HG02759 (cell line): ENCODE results near the gene HMOX1.
"Not testable (repeated sequence)": the region's sequence is repeated elsewhere in the genome, so short reads cannot be mapped to it uniquely, and the experiment has no call there.

Experiments used
- ATAC-seq: cut with Tn5 transposase; IDR thresholded peaks from one replicate; pipeline ENCODE4 v1.9.1; 2021; ENCODE audit warnings: mild to moderate bottlenecking, moderate library complexity; ENCODE audit not compliant: unreplicated experiment

The HMOX1 gene

GRCh38 chr22:35430897-35431322 is 50.0 kb downstream of the HMOX1 start:
- ATAC-seq = no peak

DNA sequence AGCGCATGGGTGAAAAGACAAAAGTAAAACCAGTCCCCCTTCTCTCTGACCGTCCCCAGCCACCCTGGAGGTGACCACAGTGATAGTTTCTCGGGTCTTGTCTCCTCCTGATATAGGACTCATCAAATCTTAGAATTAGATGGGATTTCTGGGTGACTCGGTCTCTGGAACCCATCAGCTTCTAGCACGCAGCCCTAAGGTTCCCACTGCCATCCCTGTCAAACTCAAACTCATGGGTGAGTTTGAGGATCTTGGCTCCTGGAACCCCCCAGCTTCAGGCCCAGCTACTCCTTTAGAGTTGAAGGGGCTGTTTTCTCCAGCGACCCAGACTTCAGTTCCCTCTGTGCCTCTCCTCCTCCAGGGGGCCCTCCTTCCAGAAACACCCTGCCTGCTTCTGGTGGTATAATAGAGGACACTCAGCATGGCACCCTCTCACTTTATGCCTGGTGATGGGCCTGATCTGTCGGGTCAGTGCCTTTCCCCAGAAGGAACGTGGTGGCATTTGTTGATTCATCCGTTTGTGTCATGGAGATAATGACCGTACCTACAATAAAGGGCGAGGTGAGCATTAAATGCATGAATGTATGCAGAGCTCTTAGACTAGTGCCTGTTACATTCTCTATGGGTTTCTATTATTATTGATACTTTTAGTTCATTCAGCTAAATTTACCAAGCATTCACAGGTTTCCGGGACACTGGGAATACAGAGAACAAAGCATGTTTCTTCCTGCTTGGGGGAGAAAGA is 50.8 kb downstream of the HMOX1 start:
- no peak for ATAC-seq

GRCh38 chr22:35432228-35432905 is 51.5 kb downstream of the HMOX1 start:
- no peak for ATAC-seq

- no peak for ATAC-seq
Observed at GRCh38 chr22:35434061-35434710, 53.3 kb downstream of the HMOX1 start.

GRCh38 chr22:35435201-35435740 is 54.4 kb downstream of the HMOX1 start:
- ATAC-seq = no peak

DNA sequence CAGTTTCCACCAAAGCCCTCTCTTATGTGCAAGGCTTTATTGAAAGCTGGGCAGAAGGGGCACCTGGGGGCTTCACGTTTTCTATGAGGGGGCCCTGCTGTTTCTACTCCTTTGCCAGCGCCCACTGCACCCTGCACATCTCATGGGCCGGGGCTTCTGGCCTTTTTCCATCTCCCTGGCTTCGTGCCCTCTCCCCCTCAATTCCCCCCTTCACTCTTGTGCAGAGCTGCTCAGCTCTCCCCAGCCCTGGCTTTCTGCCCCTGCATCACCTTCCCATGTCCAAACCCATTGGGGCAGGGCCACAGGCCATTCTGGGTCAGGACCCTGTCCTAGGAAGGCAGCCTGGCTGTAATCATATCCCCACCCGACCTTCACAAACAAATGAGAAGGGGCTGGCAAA is 55.5 kb downstream of the HMOX1 start:
- no peak for ATAC-seq

GRCh38 chr22:35437049-35437448 is 56.2 kb downstream of the HMOX1 start:
- no peak for ATAC-seq

GRCh38 chr22:35438673-35439364 is 57.9 kb downstream of the HMOX1 start:
- not testable (repeated sequence) for ATAC-seq

DNA sequence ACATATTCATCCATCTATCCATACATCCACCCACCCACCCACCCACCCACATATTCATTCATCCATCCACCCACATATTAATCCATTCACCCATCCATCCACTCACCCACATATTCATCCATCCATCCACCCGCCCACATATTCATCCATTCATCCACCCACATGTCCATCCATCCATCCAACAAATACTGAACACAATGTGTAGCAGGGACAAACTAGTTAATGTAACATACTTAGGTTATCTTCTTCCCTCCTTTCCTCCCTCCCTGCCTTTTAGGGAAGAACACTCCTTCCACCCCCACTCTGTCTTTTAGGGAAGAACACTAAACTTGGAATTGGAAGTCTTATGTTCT is 58.4 kb downstream of the HMOX1 start:
- no peak for ATAC-seq

DNA sequence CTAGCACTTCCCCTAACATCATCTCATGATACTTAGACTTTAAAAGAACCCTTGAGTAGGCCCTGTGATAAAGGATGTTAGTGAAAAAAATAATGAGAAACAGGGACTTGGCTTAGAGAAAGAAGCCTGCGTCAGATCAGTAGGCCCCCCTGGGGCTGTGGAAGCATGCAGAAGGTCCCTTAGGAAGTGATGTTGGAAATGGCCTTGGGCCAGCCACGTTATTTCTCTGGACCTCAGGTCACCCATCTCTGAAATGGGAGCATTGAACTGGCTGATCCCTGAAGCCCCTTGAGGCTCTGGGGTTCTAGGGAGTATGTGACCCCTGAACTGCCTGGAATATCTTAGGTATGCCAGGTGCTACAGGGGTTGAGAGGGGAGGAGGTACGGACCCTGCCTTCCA is 59.2 kb downstream of the HMOX1 start:
- no peak for ATAC-seq

DNA sequence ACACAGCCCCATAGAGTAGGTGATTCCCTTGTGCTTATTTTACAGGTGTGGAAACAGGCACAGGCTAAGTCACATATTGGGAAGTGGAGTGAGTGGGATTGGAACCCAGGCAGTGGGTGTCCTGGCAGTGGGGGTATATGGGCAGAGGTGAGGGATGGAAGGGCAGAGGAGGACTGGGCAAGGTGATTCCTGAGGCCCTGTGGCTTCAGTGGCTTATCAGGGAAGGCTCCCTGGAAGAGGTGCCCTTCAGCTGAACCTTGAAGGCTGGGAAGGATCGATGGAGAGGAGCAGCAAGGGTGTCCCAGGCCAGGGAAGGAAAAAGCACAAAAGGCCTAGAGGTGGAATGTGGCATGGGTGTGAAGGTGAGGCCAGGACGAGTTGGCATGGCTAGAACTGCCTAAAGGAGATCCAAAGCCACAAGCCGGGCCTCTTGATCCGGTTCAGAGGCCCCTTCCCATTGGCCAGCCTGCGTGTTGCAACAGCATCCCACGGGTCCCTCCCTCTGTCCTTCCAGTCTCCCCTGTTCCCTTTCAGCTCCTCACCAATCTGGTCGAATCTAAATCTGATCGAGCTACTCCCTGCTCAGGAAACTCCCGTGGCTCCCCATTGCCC is 60.7 kb downstream of the HMOX1 start:
- ATAC-seq = no peak

DNA sequence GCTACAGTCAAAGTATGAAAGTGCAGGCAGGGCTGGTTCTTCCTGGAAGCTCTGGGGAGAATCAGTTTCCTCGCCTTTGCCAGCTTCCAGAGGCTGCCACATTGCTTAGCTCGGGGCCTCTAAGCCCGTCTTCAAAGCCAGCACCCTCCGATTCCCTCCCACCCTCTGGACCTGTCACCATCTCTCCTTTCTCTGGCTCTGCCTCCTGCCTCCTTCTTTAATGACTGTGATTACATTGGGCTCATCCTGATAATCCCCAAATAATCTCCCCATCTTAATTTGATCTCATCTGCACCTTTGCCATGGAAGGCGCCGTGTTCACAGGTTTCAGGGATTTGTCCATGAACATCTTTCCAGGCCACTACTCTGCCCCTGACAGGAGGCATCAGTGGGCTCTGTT is 61.6 kb downstream of the HMOX1 start:
- ATAC-seq = no peak

DNA sequence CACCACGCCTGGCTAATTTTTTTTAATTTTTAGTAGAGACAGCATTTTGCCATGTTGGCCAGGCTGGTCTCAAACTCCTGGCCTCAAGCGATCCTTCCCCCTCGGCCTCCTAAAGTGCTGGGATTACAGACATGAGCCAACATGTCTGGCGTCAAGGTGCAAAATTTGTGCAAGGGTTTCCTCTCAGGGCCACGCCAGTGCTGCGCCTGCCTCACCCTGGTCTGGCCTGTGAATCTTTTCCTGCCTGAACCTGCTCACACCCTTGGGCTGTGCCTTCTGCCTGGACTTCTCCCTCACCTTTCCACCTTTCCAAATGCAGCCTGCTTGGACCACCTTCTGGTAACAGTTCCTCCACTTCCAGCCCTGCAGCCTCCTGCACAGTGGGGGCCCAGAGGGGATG is 62.4 kb downstream of the HMOX1 start:
- ATAC-seq = no peak
